ENCODE measurements around the gene CDR2L.

GRCh38 chr17:75013092-75013559 lies 25.7 kb downstream of the CDR2L start:
- TF ChIP-seq CTCF (IDR thresholded peaks at IDR 0.05; ENCODE audit: low read length), result no peak
- no peak for TF ChIP-seq EZH2 (optimal IDR thresholded peaks at IDR 0.05; ENCODE audit: low read depth, low read length)
- no peak for TF ChIP-seq EZH2phosphoT487 (IDR thresholded peaks at IDR 0.05; ENCODE audit: low read length)
